SK-N-SH (cell line): ENCODE data around the gene HOXA5. TPM values are rescaled to one million over a fixed set of nuclear protein-coding genes. Genes with fewer than 3 reads are reported as not detected.

ENCODE experiments used
- CTCF ChIA-PET: fragments of 300-600, 350-600 bp; formaldehyde crosslinking; extraction: SDS; loops from one replicate; lab custom pipeline; 2021; lab: Yijun Ruan, JAX
- POLR2A ChIA-PET: fragments of 350-600 bp; sonication (Branson Sonifier 250); formaldehyde crosslinking; extraction: SDS; loops from one replicate; lab custom pipeline; 2020; ENCODE audit warnings: antibody characterized with exemption, inconsistent platforms; lab: Yijun Ruan, JAX
- DNase-seq: peaks from one replicate; pipeline ENCODE4 v3.0.0; 2012
- H2AFZ ChIP-seq: fragments of 200-600 bp; sonication (generic); 2 replicates; pipeline ENCODE4 v1.8.1; 2016; ENCODE audit warnings: antibody characterized with exemption, mild to moderate bottlenecking, low read depth
- H3F3A ChIP-seq: fragments of 200-600 bp; sonication (generic); replicated peaks from 2 replicates; pipeline ENCODE3; 2016; ENCODE audit warnings: antibody characterized with exemption, mild to moderate bottlenecking; ENCODE audit not compliant: insufficient read depth
- H3K27ac ChIP-seq, 2 experiments: fragments of 200-500 bp in 1 of 2; fragments of 200-600 bp in 1 of 2; sonication (Bioruptor generic) in 1 of 2; sonication (generic), shearing (Covaris generic) in 1 of 2; 2 replicates each; pipeline versions ENCODE4 v1.5.1 to v1.6.1; 2014 to 2016; ENCODE audit warnings: low read depth in 2 of 2, inconsistent platforms in 1 of 2, low read length in 1 of 2, mild to moderate bottlenecking in 1 of 2, mixed read lengths in 1 of 2
- H3K27me3 ChIP-seq: fragments of 200-600 bp; sonication (generic), shearing (Covaris generic); 2 replicates; pipeline ENCODE4 v1.6.1; 2016; ENCODE audit warnings: mixed run types; ENCODE audit not compliant: insufficient read depth
- H3K36me3 ChIP-seq, 2 experiments: fragments of 200-500 bp in 1 of 2; fragments of 200-600 bp in 1 of 2; sonication (Bioruptor generic) in 1 of 2; sonication (generic) in 1 of 2; replicated peaks in 1 of 2; 2 replicates each; pipeline versions ENCODE3 to v1.5.1; 2014 to 2016; ENCODE audit warnings: low read length in 1 of 2, mild to moderate bottlenecking in 1 of 2; ENCODE audit not compliant: insufficient read depth in 2 of 2, control insufficient read depth in 1 of 2
- H3K4me1 ChIP-seq, 2 experiments: fragments of 200-500 bp in 1 of 2; fragments of 200-600 bp in 1 of 2; sonication (Bioruptor generic) in 1 of 2; sonication (generic), shearing (Covaris generic) in 1 of 2; 2 replicates each; pipeline versions ENCODE4 v1.5.1 to v1.6.1; 2014 to 2016; ENCODE audit warnings: low read depth in 1 of 2, low read length in 1 of 2, mixed run types in 1 of 2; ENCODE audit not compliant: insufficient read depth in 2 of 2, control insufficient read depth in 1 of 2
- H3K4me2 ChIP-seq: fragments of 200-600 bp; sonication (generic), shearing (Covaris generic); 2 replicates; pipeline ENCODE4 v1.6.1; 2017; ENCODE audit warnings: mixed run types
- H3K4me3 ChIP-seq, 2 experiments: fragments of 200-500 bp in 1 of 2; fragments of 200-600 bp in 1 of 2; sonication (Bioruptor generic) in 1 of 2; sonication (generic), shearing (Covaris generic) in 1 of 2; 2 replicates each; pipeline versions ENCODE4 v1.5.1 to v1.8.1; 2014 to 2016; ENCODE audit warnings: low read depth in 2 of 2, inconsistent platforms in 1 of 2, low read length in 1 of 2, mild to moderate bottlenecking in 1 of 2, mixed read lengths in 1 of 2, moderate library complexity in 1 of 2
- H3K79me2 ChIP-seq: fragments of 200-600 bp; sonication (generic); 2 replicates; pipeline ENCODE4 v1.8.1; 2017; ENCODE audit warnings: mild to moderate bottlenecking; ENCODE audit not compliant: insufficient read depth
- H3K9ac ChIP-seq: fragments of 200-600 bp; sonication (generic); 2 replicates; pipeline ENCODE4 v1.6.1; 2017; ENCODE audit warnings: mixed run types
- H3K9me2 ChIP-seq: fragments of 200-600 bp; sonication (generic); 2 replicates; pipeline ENCODE4 v1.6.1; 2017; ENCODE audit warnings: mixed run types
- H3K9me3 ChIP-seq: fragments of 200-600 bp; sonication (generic); 2 replicates; pipeline ENCODE4 v1.6.1; 2017; ENCODE audit warnings: mixed run types, mild to moderate bottlenecking, moderate library complexity
- H4K20me1 ChIP-seq: fragments of 200-600 bp; sonication (generic); 2 replicates; pipeline ENCODE4 v1.6.1; 2017; ENCODE audit warnings: mild to moderate bottlenecking, mixed run types; ENCODE audit not compliant: insufficient read depth
- CHD2 ChIP-seq: fragments of 150-350 bp; IDR thresholded peaks from 2 replicates; pipeline ENCODE4 v1.6.1; 2018; ENCODE audit warnings: low read length; ENCODE audit not compliant: partially characterized antibody
- EZH2phosphoT487 ChIP-seq: fragments of 200-600 bp; sonication (generic); IDR thresholded peaks from 2 replicates; pipeline ENCODE4 v1.6.1; 2017; ENCODE audit warnings: low read depth, mixed run types, mild to moderate bottlenecking, antibody characterized with exemption, moderate library complexity, borderline replicate concordance
- GABPA ChIP-seq: IDR thresholded peaks from 2 replicates; pipeline ENCODE4 v1.4.0; 2012; ENCODE audit warnings: low read depth, mild to moderate bottlenecking
- IRF3 ChIP-seq: fragments of 150-350 bp; IDR thresholded peaks from 2 replicates; pipeline ENCODE4 v1.6.1; 2016; ENCODE audit warnings: mild to moderate bottlenecking, low read depth, low read length
- RAD21 ChIP-seq: IDR thresholded peaks from 2 replicates; pipeline ENCODE4 v1.6.1; 2012; ENCODE audit warnings: mild to moderate bottlenecking, low read length
- RCOR1 ChIP-seq: fragments of 150-350 bp; IDR thresholded peaks from 2 replicates; pipeline ENCODE4 v1.6.1; 2017; ENCODE audit warnings: antibody characterized with exemption, low read length
- REST ChIP-seq: IDR thresholded peaks from 2 replicates; pipeline ENCODE4 v1.6.1; 2012; ENCODE audit warnings: mild to moderate bottlenecking, low read depth, low read length, moderate library complexity
- TCF12 ChIP-seq: IDR thresholded peaks from 2 replicates; pipeline ENCODE4 v1.4.0; 2012
- USF1 ChIP-seq: IDR thresholded peaks from 2 replicates; pipeline ENCODE4 v1.4.0; 2012; ENCODE audit warnings: low read depth, borderline replicate concordance
- WGBS: methylation state at CpG from one replicate; pipeline ENCODE4 v1.1.6; 2017; ENCODE audit warnings: low lambda C conversion rate; 5-methylcytosine and 5-hydroxymethylcytosine counted together
- polyA plus RNA-seq, 3 experiments: library from polyadenylated mRNA; depleted of rRNA; stranded (reverse); fragments of >200 nt; gene quantifications; 2 replicates each; pipeline ENCODE4 v1.2.3, GENCODE V29; 2012

HOXA5 gene
- polyA plus RNA-seq, 1 of the 3 experiments (the other 2 are of a cell fraction) = not detected

GRCh38 chr7:27165996-27166530 lies 22.6 kb upstream of the HOXA5 start:
- DNase-seq = no peak
- H3K4me3 ChIP-seq = no peak overlapping the region
- H3K79me2 ChIP-seq = no peaks in the 10 kb centered on the region
- H4K20me1 ChIP-seq = peaks cover 13% of the 10 kb centered on the region
- CTCF ChIA-PET = interaction anchor here (0.9 to 12.1 kb wide), 8 partner anchors 8 to 796 kb away, joined by 3 to 205 read pairs (median 4); partner anchors contain the start of genes HOXA10 and HOXA3
- TF ChIP-seq RAD21 (no peak), RCOR1 (no peak), IRF3 (no peak), REST (no peak)
- H3F3A ChIP-seq = peaks cover 20% of the 10 kb centered on the region
- peaks cover 0 to 3% of the 10 kb centered on the region in 2 experiments; a peak in 1 of 4 replicates for H3K4me1 ChIP-seq
- 25% methylated on average over 33 of the region's 46 CpGs for WGBS
- H3K9me3 ChIP-seq = no peaks in the 10 kb centered on the region
- H3K27me3 ChIP-seq = peaks cover 94% of the 10 kb centered on the region
- no peaks in the 10 kb centered on the region for H3K36me3 ChIP-seq
- H3K9ac ChIP-seq = no peak overlapping the region
- POLR2A ChIA-PET = no interaction called here
- H2AFZ ChIP-seq = no peak overlapping the region
- no peak overlapping the region for H3K27ac ChIP-seq
- no peaks in the 10 kb centered on the region for H3K9me2 ChIP-seq
- no peak overlapping the region for H3K4me2 ChIP-seq

- no peaks in the 10 kb centered on the region for H3K9me3 ChIP-seq
- H3K27me3 ChIP-seq = peaks cover 91% of the 10 kb centered on the region
- no peak within 1 kb of the TSS for H2AFZ ChIP-seq
- H3K4me1 ChIP-seq = peaks cover 0 to 8% of the 10 kb centered on the region in 2 experiments; a peak in 1 of 4 replicates
- 15% methylated on average over 32 of the region's 82 CpGs for WGBS
- CTCF ChIA-PET = interaction anchor here (1.1 to 12.1 kb wide), 7 partner anchors 9 to 795 kb away, joined by 4 to 205 read pairs (median 4); partner anchors contain the start of genes HOXA10 and HOXA3
- peaks cover 15% of the 10 kb centered on the region for H3F3A ChIP-seq
- 0 out of 2 replicates have a peak within 1 kb of the TSS, but pooled peaks have one; percentile 4 for H3K4me2 ChIP-seq
- H3K9me2 ChIP-seq = no peaks in the 10 kb centered on the region
- POLR2A ChIA-PET = no interaction called here
- no peak within 1 kb of the TSS for H3K4me3 ChIP-seq
- DNase-seq = no peak
- H3K36me3 ChIP-seq = no peaks in the 10 kb centered on the region
- peaks cover 9% of the 10 kb centered on the region for H4K20me1 ChIP-seq
- TF ChIP-seq USF1 (peak; percentile 52; the same call in 1 of the 2 replicates), EZH2phosphoT487 (peak; percentile 92), TCF12 (no peak), CHD2 (no peak), GABPA (no peak)
- H3K27ac ChIP-seq = no peak within 1 kb of the TSS
- H3K9ac ChIP-seq = no peak within 1 kb of the TSS
- no peaks in the 10 kb centered on the region for H3K79me2 ChIP-seq
These were observed 21.9 kb upstream of the HOXA5 start, which contains the start of gene HOXA9 for GRCh38 chr7:27165089-27165995. Gene HOXA9 (minus strand): TSS chr7:27165537. CDS start chr7:27165457, 80 bp downstream.
